Retinal pigment epithelial cell (primary cell): ENCODE results near the gene PSG2.
"Not testable (repeated sequence)": the region's sequence is repeated elsewhere in the genome, so short reads cannot be mapped to it uniquely, and the experiment has no call there.

Source experiments
- DNase-seq: peaks from one replicate; pipeline ENCODE4 v3.0.0-alpha.2; 2010; ENCODE audit warnings: low read depth
- H3K4me3 ChIP-seq: 2 replicates; pipeline ENCODE4 v1.5.1; 2011; ENCODE audit warnings: mild to moderate bottlenecking, low read length, control low read depth, moderate library complexity
- TF ChIP-seq, protein P1 (sequence below): conservative IDR thresholded peaks from 2 replicates; pipeline ENCODE4 v1.5.1; 2011; ENCODE audit warnings: low read depth, low read length, control low read depth, inconsistent platforms

PSG2 gene

DNA sequence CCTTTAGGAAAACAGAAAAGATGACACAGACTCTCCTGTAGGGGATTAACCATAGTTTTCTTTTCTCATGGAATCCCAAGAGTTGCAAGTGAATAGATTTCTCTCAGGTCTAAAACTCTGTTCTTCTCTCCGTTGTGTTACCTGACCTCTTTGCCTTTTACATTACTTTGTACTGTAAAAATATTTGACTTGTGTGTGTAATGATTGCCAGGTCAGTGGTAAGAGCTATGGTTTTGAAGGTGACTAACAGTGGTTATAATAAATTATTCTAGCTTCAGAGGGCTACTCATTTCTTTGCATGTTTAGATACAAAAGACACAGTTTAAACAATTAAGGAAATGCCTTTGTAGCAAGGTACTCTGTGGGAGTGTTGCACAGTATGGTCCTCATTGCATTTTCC lies 23.0 kb upstream of the PSG2 start:
- no peak for DNase-seq
- TF ChIP-seq, protein P1, sequence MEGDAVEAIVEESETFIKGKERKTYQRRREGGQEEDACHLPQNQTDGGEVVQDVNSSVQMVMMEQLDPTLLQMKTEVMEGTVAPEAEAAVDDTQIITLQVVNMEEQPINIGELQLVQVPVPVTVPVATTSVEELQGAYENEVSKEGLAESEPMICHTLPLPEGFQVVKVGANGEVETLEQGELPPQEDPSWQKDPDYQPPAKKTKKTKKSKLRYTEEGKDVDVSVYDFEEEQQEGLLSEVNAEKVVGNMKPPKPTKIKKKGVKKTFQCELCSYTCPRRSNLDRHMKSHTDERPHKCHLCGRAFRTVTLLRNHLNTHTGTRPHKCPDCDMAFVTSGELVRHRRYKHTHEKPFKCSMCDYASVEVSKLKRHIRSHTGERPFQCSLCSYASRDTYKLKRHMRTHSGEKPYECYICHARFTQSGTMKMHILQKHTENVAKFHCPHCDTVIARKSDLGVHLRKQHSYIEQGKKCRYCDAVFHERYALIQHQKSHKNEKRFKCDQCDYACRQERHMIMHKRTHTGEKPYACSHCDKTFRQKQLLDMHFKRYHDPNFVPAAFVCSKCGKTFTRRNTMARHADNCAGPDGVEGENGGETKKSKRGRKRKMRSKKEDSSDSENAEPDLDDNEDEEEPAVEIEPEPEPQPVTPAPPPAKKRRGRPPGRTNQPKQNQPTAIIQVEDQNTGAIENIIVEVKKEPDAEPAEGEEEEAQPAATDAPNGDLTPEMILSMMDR, result no peak

DNA sequence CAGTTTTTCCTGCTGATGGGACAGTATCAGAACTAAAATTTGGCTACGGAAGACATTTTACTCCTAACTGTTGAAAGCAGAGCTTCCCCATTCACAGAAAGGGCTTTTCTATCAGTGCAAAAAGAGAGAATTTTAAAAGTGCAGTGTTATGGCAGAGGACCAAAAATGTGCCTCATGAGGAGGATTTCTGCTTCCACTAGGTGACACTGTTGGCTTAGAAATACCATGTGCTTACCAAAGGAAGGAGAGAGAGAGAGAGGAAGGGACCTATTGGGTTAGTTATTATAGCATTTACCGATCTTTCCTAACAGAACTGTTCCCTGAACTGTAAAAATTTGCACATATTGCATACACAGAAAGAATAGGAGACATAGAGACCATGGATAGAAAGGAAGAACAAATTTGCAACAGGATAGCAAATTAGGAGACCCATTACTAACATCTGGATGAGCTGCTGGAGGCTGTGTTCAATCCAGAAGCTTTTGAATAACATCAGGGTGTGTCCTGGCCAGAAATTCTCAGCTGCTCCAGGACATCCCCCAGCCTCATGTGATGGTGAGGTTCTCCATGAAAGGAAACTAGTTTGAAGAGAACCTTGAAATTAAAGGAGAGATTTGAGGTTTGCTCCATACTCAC lies 21.8 kb upstream of the PSG2 start:
- not testable (repeated sequence) for H3K4me3 ChIP-seq, DNase-seq
- TF ChIP-seq, protein P1, result peak; percentile 46

More for the DNA sequence above, 23.0 kb upstream of the PSG2 start:
- H3K4me3 ChIP-seq, result no peak overlapping the region

- DNase-seq, result no peak
- H3K4me3 ChIP-seq, result no peak overlapping the region
- TF ChIP-seq, protein P1, result no peak
These were observed 19.4 kb upstream of the PSG2 start for GRCh38 chr19:43101950-43102349.

DNA sequence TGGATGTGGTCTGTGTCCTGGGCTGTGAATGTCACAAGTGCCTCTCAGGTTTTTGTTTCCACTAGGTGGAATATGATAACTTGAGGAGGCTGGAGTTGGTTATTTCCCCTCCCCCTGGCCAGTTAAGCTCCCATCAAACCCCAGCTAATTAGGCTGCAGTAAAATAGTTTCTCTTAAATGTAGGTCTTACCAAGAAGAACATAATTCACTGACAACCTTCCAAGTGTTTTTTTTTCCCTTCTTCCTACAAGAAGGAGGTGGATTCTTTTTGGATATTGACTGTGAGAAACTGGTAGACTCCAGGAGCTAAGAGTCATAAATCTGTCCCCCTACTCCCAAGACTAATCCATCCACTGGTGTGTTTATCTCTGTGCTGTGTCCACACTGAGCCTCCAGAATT lies 15.9 kb upstream of the PSG2 start:
- not testable (repeated sequence) for DNase-seq, H3K4me3 ChIP-seq

DNA sequence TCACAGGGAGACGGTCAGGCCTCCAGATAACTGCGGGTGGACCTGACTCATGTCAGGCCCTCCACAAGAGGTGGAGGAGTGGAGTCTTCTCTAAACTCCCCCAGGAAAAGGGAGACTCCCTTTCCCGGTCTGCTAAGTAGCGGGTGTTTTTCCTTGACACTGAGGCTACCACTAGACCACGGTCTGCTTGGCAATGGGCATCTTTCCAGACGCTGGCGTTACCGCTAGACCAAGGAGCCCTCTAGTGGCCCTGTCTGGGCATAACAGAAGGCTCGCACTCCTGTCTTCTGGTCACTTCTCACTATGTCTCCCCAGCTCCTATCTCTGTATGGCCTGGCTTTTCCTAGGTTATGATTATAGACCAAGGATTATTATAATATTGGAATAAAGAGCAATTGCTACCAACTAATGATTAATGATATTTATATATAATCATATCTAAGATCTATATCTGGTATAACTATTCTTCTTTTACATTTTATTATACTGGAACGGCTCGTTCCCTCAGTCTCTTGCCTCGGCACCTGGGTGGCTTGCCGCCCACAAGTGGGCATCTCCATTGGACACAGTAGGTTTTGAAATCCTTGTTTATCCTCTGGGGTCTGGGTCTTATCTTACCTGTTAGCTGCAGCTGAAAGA lies 5.3 kb upstream of the PSG2 start:
- TF ChIP-seq, protein P1, result peak; percentile 52
- peak; percentile 38 for DNase-seq
- not testable (repeated sequence) for H3K4me3 ChIP-seq

- DNase-seq, H3K4me3 ChIP-seq: not testable (repeated sequence)
These were observed 3.5 kb upstream of the PSG2 start for GRCh38 chr19:43085796-43086530.

DNA sequence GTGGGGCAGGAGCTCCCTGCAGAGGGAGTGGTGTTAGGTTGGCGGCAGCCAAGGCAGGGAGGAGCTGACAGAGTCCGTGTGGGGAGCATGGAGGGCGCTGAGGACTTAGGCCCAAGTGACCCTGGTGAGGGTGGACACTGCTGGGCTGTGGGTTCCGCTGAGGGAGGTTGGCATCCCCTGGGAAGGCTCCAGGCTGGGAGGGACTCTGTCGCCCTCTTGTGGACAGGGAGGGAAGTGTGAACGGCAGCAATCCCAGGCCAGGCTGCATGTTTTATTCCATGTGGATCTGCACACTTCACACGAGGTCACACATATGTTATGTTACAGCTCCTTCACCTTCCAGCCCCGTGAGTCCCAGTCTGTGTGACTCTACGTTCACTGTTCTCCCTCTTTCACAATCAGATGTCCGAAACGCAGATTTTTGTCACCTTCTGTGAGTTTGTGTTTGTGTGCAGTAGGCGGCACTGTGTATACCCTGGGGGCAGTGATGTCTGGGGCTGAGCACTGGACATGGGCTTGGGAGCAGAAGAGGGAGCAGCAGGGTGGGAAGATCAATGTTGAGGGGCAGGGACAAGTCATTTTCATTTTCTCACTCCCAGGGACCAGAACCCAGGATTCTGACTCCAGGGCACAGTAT lies 1.8 kb upstream of the PSG2 start:
- not testable (repeated sequence) for H3K4me3 ChIP-seq, DNase-seq
- TF ChIP-seq, protein P1, result peak; percentile 46

- not testable (repeated sequence) for DNase-seq, H3K4me3 ChIP-seq
These were observed 1.2 kb upstream of the PSG2 start for GRCh38 chr19:43083721-43084120.
